PC-3 (cell line): ENCODE data around the gene ILDR2.

Source experiments
- CTCF ChIP-seq: fragments of 300-600 bp; sonication (generic); conservative IDR thresholded peaks from 2 replicates; pipeline ENCODE4 v1.5.1; 2017; ENCODE audit warnings: antibody characterized with exemption, low read depth, mild to moderate bottlenecking, low read length
- EZH2 ChIP-seq: fragments of 300-600 bp; sonication (generic); IDR thresholded peaks from one replicate; pipeline ENCODE4 v1.6.1; 2017; ENCODE audit warnings: antibody characterized with exemption, mild to moderate bottlenecking, low read length; ENCODE audit not compliant: unreplicated experiment

DNA sequence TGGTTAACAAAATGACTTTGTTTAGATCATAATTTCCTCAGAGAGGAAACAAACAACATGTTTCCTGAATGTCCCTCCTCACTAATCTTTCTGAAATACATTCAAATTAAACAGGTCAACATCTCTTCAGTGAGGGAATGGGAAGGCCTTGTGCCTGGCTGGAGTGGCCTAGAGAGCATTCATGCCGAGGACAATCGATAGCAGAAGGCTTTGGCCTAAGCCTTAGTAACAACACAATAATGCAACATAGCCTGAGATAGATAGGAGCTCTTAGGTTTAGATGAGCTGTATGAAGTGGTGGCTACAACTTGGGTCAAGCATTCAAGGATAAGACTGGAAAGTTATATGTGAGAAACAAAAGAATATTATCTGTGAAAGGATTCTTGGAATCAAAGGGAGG is 37.4 kb downstream of the ILDR2 start:
- TF ChIP-seq CTCF: no peak
- no peak for TF ChIP-seq EZH2
